SK-N-SH treated with all-trans-retinoic acid at 6 μM for 48 hours (cell line): ENCODE measurements around the gene TMEM62.

Experiments used
- CSRNP3 ChIP-seq: fragments of 250-450 bp; sonication (Bioruptor Pico); IDR thresholded peaks from 2 replicates; pipeline ENCODE4 v1.5.1; 2021; ENCODE audit warnings: mild to moderate bottlenecking, moderate library complexity
- OSR1 ChIP-seq: fragments of 250-450 bp; sonication (Bioruptor Pico); IDR thresholded peaks from 2 replicates; pipeline ENCODE4 v1.8.0; 2022; ENCODE audit warnings: moderate library complexity, mild to moderate bottlenecking, inconsistent platforms
- RARB ChIP-seq: fragments of 250-450 bp; sonication (Bioruptor Pico); IDR thresholded peaks from 2 replicates; pipeline ENCODE4 v1.8.0; 2021; ENCODE audit warnings: mild to moderate bottlenecking, moderate library complexity
- TCF4 ChIP-seq: fragments of 250-450 bp; sonication (Bioruptor Pico); IDR thresholded peaks from 2 replicates; pipeline ENCODE4 v1.8.0; 2021; ENCODE audit warnings: mild to moderate bottlenecking, moderate library complexity, borderline replicate concordance
- ZFP3 ChIP-seq: fragments of 250-450 bp; sonication (Bioruptor Pico); IDR thresholded peaks from 2 replicates; pipeline ENCODE4 v1.5.0; 2020; ENCODE audit warnings: mild to moderate bottlenecking, moderate library complexity
- ZFP30 ChIP-seq: fragments of 450-650 bp; formaldehyde crosslinking; IDR thresholded peaks from 2 replicates; pipeline ENCODE4 v1.5.0; 2022; ENCODE audit warnings: mild to moderate bottlenecking, moderate library complexity
- ZNF565 ChIP-seq: fragments of 450-650 bp; formaldehyde crosslinking; conservative IDR thresholded peaks from 2 replicates; pipeline ENCODE4 v1.5.0; 2020; ENCODE audit warnings: low read depth, mild to moderate bottlenecking, moderate library complexity
- ZNF70 ChIP-seq: fragments of 450-650 bp; formaldehyde crosslinking; IDR thresholded peaks from 2 replicates; pipeline ENCODE4 v1.5.0; 2020; ENCODE audit warnings: mild to moderate bottlenecking, moderate library complexity
- TF ChIP-seq, protein P1 (sequence below): fragments of 250-450 bp; sonication (Bioruptor Pico); IDR thresholded peaks from 2 replicates; pipeline ENCODE4 v1.8.0; 2020; ENCODE audit warnings: mild to moderate bottlenecking, moderate library complexity, borderline replicate concordance
- TF ChIP-seq, protein P2 (sequence below): fragments of 250-450 bp; sonication (Bioruptor Pico); IDR thresholded peaks from 2 replicates; pipeline ENCODE4 v1.8.0; 2021; ENCODE audit warnings: low read depth, mild to moderate bottlenecking, moderate library complexity, borderline replicate concordance

GRCh38 chr15:43105778-43106485 lies 27.5 kb upstream of the TMEM62 start, which contains the start of gene UBR1:
- TF ChIP-seq RARB (no peak), ZFP30 (CRISPR knock-in tag) (no peak), ZNF565 (CRISPR knock-in tag) (no peak), CSRNP3 (CRISPR knock-in tag) (no peak), TCF4 (no peak), OSR1 (CRISPR knock-in tag) (no peak), ZNF70 (CRISPR knock-in tag) (no peak), ZFP3 (no peak)
- TF ChIP-seq, protein P1, sequence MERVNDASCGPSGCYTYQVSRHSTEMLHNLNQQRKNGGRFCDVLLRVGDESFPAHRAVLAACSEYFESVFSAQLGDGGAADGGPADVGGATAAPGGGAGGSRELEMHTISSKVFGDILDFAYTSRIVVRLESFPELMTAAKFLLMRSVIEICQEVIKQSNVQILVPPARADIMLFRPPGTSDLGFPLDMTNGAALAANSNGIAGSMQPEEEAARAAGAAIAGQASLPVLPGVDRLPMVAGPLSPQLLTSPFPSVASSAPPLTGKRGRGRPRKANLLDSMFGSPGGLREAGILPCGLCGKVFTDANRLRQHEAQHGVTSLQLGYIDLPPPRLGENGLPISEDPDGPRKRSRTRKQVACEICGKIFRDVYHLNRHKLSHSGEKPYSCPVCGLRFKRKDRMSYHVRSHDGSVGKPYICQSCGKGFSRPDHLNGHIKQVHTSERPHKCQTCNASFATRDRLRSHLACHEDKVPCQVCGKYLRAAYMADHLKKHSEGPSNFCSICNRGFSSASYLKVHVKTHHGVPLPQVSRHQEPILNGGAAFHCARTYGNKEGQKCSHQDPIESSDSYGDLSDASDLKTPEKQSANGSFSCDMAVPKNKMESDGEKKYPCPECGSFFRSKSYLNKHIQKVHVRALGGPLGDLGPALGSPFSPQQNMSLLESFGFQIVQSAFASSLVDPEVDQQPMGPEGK (CRISPR knock-in tag) = no peak
- TF ChIP-seq, protein P2, sequence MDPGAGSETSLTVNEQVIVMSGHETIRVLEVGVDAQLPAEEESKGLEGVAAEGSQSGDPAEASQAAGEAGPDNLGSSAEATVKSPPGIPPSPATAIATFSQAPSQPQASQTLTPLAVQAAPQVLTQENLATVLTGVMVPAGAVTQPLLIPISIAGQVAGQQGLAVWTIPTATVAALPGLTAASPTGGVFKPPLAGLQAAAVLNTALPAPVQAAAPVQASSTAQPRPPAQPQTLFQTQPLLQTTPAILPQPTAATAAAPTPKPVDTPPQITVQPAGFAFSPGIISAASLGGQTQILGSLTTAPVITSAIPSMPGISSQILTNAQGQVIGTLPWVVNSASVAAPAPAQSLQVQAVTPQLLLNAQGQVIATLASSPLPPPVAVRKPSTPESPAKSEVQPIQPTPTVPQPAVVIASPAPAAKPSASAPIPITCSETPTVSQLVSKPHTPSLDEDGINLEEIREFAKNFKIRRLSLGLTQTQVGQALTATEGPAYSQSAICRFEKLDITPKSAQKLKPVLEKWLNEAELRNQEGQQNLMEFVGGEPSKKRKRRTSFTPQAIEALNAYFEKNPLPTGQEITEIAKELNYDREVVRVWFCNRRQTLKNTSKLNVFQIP (CRISPR knock-in tag) = no peak
